Adipose tissue (tissue), 3 donors: ENCODE data around the gene TNFSF4. TPM values are rescaled to one million over a fixed set of nuclear protein-coding genes. Genes with fewer than 3 reads are reported as not detected.

Experiments used
- H3K27ac ChIP-seq: one replicate; pipeline ENCODE4 v1.5.1; 2013; ENCODE audit warnings: low read depth, low read length
- WGBS, 3 donors: extraction: QIAGEN DNeasy Blood & Tissue Kit; methylation state at CpG; one replicate each; pipeline ENCODE4 v1.1.7; 2013; 5-methylcytosine and 5-hydroxymethylcytosine counted together
- polyA plus RNA-seq, 3 donors: library from polyadenylated mRNA; stranded (reverse); fragments of 200-250 nt; gene quantifications; one replicate each; pipeline ENCODE4 v1.2.3, GENCODE V29; 2013
- donor health status: healthy with polysubstance abuse.
- donor health status: Bipolar disorder and iron deficiency.
- donor health status: healthy.

TNFSF4 gene
- polyA plus RNA-seq, 3 donors = 0.32 to 1.2 (median 0.49) TPM

DNA sequence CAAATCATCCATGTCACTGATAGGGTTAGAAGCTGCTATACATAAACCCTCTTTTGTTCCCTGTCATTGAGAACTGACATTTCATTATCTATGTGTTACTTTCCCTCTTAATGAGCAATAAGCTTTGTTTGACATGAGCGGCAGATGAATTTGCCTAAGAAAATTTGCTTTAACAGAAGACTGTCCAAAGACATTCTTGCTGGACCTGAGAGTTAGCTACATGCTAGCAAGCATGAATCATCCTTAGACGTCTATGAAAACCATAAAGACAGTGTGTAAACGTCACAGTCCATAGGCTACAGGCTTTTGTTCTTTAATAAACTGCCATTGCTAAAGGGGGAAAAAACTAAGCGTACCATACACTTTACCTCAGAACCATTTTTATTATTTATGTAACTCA lies 73.1 kb downstream of the TNFSF4 start:
- H3K27ac ChIP-seq = no peak overlapping the region
- 75 to 90% (median 90%) methylated on average over 4 of the region's 4 CpGs for WGBS, 3 donors

Other genes starting within 250 kb of the TNFSF4 start
- gene TNFSF18, start 156.4 kb downstream of the TNFSF4 start, polyA plus RNA-seq = under 1 TPM in 2 of 3 donors, not detected in 1; 0.03 TPM